ENCODE measurements around the gene TAF1C.

GRCh38 chr16:84165746-84166145, 21.1 kb downstream of the TAF1C start:
- TF ChIP-seq POLR2A (IDR thresholded peaks at IDR 0.05; ENCODE audit: low read depth, low read length): no peak
- TF ChIP-seq, protein P1, sequence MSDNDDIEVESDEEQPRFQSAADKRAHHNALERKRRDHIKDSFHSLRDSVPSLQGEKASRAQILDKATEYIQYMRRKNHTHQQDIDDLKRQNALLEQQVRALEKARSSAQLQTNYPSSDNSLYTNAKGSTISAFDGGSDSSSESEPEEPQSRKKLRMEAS (IDR thresholded peaks at IDR 0.05; ENCODE audit: insufficient read depth, insufficient read length): no peak
- no peak for TF ChIP-seq EZH2 (IDR thresholded peaks at IDR 0.05; ENCODE audit: borderline replicate concordance, low read depth, low read length, severe bottlenecking)
- TF ChIP-seq, protein P2, sequence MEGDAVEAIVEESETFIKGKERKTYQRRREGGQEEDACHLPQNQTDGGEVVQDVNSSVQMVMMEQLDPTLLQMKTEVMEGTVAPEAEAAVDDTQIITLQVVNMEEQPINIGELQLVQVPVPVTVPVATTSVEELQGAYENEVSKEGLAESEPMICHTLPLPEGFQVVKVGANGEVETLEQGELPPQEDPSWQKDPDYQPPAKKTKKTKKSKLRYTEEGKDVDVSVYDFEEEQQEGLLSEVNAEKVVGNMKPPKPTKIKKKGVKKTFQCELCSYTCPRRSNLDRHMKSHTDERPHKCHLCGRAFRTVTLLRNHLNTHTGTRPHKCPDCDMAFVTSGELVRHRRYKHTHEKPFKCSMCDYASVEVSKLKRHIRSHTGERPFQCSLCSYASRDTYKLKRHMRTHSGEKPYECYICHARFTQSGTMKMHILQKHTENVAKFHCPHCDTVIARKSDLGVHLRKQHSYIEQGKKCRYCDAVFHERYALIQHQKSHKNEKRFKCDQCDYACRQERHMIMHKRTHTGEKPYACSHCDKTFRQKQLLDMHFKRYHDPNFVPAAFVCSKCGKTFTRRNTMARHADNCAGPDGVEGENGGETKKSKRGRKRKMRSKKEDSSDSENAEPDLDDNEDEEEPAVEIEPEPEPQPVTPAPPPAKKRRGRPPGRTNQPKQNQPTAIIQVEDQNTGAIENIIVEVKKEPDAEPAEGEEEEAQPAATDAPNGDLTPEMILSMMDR (IDR thresholded peaks at IDR 0.05; ENCODE audit: extremely low read depth in 1 of 2, insufficient read depth in 1 of 2, low read depth in 1 of 2, low read length in 2 of 2): no peak
- TF ChIP-seq MYC (IDR thresholded peaks at IDR 0.05; ENCODE audit: low read depth, low read length): no peak
- TF ChIP-seq POLR2AphosphoS5 (IDR thresholded peaks at IDR 0.05; ENCODE audit: insufficient read depth, low read depth, low read length): no peak

Data from endothelial cell of umbilical vein (primary cell).